AG08396 (cell line): ENCODE measurements around the gene CPLX1.
"Not testable (repeated sequence)": the region's sequence is repeated elsewhere in the genome, so short reads cannot be mapped to it uniquely, and the experiment has no call there.

Experiments used
- DNase-seq: peaks from one replicate; pipeline ENCODE4 v3.0.0; 2012; ENCODE audit warnings: low spot score, mixed read lengths

CPLX1 gene

GRCh38 chr4:819401-820229 is 6.3 kb downstream of the CPLX1 start:
- DNase-seq, result no peak

GRCh38 chr4:818106-818921 is 7.6 kb downstream of the CPLX1 start:
- no peak for DNase-seq

- DNase-seq, result no peak
These were observed 10.3 kb downstream of the CPLX1 start for GRCh38 chr4:815464-816146.

GRCh38 chr4:814312-814850 is 11.5 kb downstream of the CPLX1 start:
- no peak for DNase-seq

DNA sequence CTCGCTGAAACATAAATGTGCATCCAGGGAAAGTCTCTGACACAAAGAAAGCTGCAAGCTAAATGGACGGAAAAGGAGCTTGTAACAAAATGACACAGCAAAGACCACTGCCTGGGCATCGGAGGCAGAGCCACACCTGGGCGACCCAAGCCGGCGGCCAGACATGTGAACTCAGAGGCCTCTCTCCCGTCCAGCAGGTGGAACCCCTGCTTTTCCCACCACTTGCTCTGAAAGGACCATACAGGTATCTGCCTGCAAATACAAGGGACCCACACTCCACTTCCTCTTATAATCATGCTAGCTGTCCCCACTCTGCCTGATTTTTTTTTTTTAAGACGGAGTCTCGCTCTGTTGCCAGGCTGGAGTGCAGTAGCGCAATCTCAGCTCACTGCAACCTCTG is 12.0 kb downstream of the CPLX1 start:
- DNase-seq, result no peak

DNA sequence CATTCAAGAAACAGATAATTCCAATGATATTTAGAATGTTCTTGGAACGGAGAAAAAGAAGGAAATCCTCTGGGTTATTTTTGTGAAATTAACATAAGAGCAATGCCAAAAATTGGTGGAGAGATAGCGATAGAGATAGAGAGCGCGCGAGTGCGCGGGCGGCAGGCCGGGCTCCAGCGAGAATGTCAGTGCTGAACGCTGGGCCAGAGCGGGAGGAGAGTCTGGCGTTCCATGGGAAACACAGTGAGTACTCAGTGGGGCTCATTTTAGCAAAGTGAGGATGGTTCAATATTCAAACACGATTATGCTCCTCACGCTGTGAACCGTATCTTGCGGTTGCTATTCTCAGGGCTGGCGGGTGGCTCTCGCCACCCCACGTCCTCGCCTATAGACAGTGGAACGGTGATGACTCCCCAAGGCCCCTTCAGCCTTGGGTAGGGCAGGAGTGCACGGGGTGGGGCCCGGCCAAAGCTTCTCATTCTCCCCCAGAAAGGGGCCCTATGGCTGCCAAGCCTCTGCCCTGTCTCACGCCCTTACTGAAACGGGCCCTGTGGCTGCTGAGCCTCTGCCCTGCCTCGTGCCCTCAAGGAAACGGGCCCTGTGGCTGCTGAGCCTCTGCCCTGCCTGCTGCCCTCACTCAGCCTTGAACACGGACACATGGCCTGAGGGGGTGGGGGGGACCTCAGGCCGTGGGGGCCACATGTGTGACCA is 16.9 kb downstream of the CPLX1 start:
- DNase-seq, result no peak

GRCh38 chr4:807792-808191 is 18.1 kb downstream of the CPLX1 start:
- DNase-seq, result no peak

DNA sequence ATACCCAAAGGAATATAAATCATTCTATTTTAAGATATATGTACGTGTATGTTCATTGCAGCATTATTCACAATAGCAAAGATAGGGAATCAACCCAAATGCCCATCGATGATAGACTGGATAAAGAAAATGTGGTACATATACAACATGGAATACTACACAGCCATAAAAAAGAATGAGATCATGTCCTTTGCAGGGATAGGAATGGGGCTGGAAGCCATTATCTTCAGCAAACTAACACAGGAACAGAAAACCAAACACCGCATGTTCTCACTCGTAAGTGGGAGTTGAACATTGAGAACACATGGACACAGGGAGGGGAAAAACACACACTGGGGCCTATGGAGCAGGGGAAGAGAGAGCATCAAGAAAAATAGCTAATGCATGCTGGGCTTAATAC is 18.9 kb downstream of the CPLX1 start:
- DNase-seq, result not testable (repeated sequence)

DNA sequence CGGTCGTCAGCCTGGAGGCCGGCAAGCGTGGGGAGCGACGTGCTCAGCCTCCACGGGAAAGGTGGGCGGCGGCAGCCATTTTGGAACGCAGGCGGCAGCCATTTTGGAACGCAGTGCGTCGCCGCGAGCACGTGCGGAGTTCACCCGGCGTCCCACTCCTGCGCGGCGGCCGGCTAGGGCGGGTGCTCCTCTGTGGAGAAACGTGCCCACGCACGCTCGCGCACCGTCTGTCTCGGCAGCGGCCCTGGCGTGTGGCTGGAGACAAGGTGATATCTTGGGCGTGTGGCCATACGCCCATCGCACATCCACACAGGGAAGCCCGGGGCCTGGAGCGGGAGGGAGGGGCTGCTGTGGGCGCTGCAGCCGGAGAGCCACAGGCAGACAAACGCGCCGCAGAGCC is 21.1 kb downstream of the CPLX1 start:
- DNase-seq, result no peak

- DNase-seq, result no peak
These were observed 22.0 kb downstream of the CPLX1 start for GRCh38 chr4:803884-804283.

- DNase-seq, result no peak
These were observed 24.3 kb downstream of the CPLX1 start for GRCh38 chr4:801436-802124.

DNA sequence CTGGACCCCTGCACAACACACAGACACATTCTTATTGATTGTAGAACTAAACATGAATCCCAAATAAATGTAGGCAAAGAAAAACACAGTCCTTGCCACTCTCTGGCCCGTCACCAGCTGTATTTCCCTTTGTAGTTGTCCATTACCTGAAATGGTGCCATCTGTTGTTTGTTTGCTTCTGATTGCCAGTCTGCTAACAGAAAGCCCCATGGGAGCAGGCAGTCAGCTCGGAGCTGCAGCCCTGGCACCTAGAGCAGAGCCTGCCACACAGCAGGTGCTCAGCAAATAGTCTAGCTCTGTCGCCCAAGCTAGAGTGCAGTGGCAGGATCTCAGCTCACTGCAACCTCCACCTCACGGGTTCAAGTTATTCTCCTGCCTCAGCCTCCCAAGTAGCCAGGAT is 28.9 kb downstream of the CPLX1 start:
- DNase-seq, result no peak

- no peak for DNase-seq
These were observed 29.7 kb downstream of the CPLX1 start for GRCh38 chr4:796206-796605.

DNA sequence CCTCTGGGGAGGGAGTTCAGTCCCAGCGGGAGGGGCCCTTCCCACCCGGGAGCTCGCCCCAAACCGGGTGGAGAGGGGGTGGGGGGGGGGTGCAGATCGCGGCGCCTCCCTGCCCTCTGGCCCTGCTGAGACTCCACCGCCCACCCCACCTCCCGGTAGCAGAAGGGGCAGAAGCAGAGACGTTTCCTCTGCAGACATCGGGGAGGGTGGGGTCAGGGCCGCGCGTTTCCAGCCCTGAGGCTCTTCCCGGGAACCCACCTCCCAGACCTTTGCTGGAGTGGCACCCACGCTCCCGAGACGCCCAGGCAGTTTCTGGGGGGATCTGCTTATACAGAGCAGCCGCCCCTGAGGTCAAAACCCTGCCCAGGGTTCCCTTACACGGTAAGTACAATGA is 30.2 kb downstream of the CPLX1 start:
- no peak for DNase-seq

GRCh38 chr4:794900-795725 is 30.8 kb downstream of the CPLX1 start:
- no peak for DNase-seq

DNA sequence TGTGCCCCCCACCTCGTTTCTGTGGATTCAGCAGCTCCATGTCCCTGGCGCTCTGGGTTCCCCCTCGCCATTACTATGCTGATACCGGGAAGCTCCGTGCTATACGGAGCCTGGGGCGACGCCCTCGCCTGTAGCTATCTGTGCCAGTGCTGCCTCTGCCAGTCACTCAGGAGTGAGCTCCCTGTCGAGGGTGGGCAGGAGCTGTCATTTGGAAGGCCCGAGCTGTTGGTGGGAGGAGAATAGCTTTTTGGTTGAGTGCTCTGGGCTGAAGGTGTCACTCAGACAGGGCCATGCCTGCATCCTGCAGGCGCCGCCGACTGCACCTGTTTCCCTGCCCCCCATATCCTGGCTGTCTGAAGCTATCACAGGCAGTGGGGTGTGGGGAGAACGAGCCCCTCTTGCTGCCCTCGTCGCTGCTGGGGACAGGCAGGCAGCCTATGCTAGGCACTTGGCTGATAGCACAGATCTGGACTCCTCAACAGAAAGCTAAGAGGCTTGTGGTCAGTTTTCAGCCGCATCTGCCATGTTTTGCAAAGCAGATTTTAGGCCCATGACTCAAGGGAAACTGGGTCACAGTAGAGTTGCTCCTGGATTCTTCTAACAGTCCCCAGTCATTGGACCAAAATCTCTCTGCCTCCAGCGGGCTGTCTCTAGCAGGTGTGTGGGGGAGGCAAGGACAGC is 31.8 kb downstream of the CPLX1 start:
- no peak for DNase-seq

DNA sequence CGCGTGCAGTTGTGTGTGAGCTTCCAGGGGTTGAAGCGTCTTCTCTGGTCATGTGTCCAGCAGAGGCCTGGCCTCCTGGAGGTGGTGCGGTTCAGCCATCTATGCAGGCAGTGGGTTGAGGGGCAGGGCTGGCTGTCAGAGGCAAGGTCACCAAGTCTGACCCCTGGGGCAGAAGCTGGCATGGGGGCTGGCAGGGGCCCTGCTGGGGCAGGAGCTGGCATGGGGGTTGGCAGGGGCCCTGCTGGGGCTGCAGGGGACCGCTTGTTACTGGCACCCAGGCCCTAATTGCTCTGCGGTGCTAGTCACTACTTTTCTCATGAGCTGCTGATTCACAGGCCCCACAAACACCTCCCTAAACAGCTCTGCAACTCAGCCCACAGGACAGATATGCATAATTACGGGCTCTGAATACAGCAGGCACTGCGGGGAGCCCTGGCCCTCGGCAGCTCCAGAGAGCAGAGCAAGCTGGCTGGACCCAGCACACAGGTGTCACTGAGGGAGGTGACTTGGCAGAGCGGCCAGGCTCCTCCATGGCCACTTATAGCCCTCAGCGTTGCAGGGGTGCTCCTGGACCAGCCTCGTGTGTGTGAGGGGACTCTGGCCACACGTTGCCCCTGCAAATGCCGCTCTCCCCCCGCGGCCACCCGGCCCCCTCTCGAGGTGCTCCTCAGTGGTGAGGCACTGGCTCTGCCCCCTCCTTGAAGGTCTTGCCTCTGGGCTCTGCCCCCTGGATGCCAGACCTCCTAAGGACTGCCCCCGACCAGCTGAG is 32.7 kb downstream of the CPLX1 start:
- no peak for DNase-seq

- no peak for DNase-seq
These were observed 33.3 kb downstream of the CPLX1 start for GRCh38 chr4:792626-793092.
